Activated CD8-positive, alpha-beta T cell treated with anti-CD3 and anti-CD28 coated beads, Interleukin-2, amount 10 ng/mL, durations not matched to agents 7 days and 5 days (primary cell): Measurements from ENCODE around the gene AXDND1. TPM values are rescaled to one million over a fixed set of nuclear protein-coding genes. Genes with fewer than 3 reads are reported as not detected.
"Not testable (repeated sequence)": the region's sequence is repeated elsewhere in the genome, so short reads cannot be mapped to it uniquely, and the experiment has no call there.

ENCODE experiments used
- ATAC-seq: fragments of 150-1000 bp; cut with Tn5 transposase; one replicate; pipeline ENCODE4 v1.10.0; 2021; ENCODE audit warnings: moderate library complexity
- CTCF ChIA-PET: fragments of 350-600 bp; sonication (Branson Sonifier 250); formaldehyde crosslinking; loops from one replicate; lab custom pipeline; 2021; ENCODE audit warnings: antibody characterized with exemption; lab: Charles Lee
- POLR2A ChIA-PET: fragments of 350-600 bp; sonication (Branson Sonifier 250); formaldehyde crosslinking; loops from one replicate; lab custom pipeline; 2021; ENCODE audit warnings: antibody characterized with exemption; lab: Charles Lee
- DNase-seq: peaks from one replicate; pipeline ENCODE4 v3.0.0-alpha.2; 2020
- H3K27ac Mint-ChIP-seq: one replicate; pipeline ENCODE4 v1.8.0; 2021; ENCODE audit warnings: mild to moderate bottlenecking, mixed read lengths
- H3K27me3 Mint-ChIP-seq: one replicate; pipeline ENCODE4 v1.8.0; 2021; ENCODE audit warnings: low read depth, mixed read lengths
- H3K36me3 Mint-ChIP-seq: one replicate; pipeline ENCODE4 v1.8.0; 2021; ENCODE audit warnings: low read depth, mixed read lengths
- H3K4me1 Mint-ChIP-seq: one replicate; pipeline ENCODE4 v1.8.0; 2021; ENCODE audit warnings: low read depth, mixed read lengths
- H3K4me3 Mint-ChIP-seq: one replicate; pipeline ENCODE4 v1.8.0; 2021; ENCODE audit warnings: mild to moderate bottlenecking, mixed read lengths
- H3K9me3 Mint-ChIP-seq: one replicate; pipeline ENCODE4 v1.8.0; 2022; ENCODE audit warnings: mixed read lengths; ENCODE audit not compliant: insufficient read depth
- total RNA-seq, 2 experiments: library from RNA; stranded (reverse); gene quantifications; one replicate each; pipeline ENCODE4 v1.2.3, GENCODE V29; 2021

The AXDND1 gene
- total RNA-seq, 2 experiments from 2014 or later, result 1.4 TPM

DNA sequence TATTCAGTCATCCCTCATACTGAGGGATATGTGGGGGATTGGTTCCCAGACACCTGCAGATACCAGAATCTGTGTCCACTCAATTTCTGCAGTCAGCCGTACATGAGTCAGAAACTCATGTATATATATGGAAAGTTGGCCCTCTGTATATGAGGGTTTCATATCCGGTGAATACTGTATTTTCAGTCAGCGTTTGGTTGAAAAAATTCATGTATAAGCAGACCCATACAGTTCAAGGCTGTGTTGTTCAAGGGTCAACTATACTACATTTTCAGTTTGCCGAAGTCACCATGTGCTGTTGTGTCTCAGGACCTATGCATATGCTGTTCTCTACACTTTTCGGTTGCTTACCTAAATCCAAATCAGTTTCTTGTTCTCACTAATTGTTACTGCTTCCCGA is 10.5 kb downstream of the AXDND1 start:
- POLR2A ChIA-PET, result no interaction called here
- ATAC-seq (no peak), DNase-seq (no peak)
- H3K27ac Mint-ChIP-seq, result no peak overlapping the region
- CTCF ChIA-PET, result no interaction called here
- no peaks in the 10 kb centered on the region for H3K27me3 Mint-ChIP-seq
- H3K36me3 Mint-ChIP-seq, result no peaks in the 10 kb centered on the region
- H3K9me3 Mint-ChIP-seq, result no peaks in the 10 kb centered on the region
- no peaks in the 10 kb centered on the region for H3K4me1 Mint-ChIP-seq
- no peak overlapping the region for H3K4me3 Mint-ChIP-seq

DNA sequence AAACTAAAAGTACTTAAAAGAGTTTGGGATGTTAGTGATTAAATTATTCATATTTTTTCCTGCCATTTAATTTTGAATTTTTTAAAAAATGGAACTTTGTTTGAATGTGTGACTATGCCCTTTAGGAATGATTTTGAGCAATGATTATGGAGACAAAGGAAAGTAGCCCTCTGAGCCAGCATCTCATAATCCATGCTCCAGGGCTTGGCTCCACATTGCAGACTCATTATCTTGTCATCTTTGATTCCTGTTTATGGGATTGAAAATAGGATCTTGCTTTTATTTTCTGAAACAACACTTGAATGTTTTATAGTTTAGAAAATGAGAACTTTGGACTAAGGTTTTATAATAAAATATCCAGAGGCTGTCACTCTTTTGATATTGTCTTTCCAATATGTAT is 14.5 kb downstream of the AXDND1 start:
- Mint-ChIP-seq H3K36me3 (no peaks in the 10 kb centered on the region), H3K9me3 (no peaks in the 10 kb centered on the region), H3K27ac (no peak overlapping the region), H3K27me3 (no peaks in the 10 kb centered on the region), H3K4me3 (no peak overlapping the region), H3K4me1 (no peaks in the 10 kb centered on the region)
- ChIA-PET POLR2A (no interaction called here), CTCF (no interaction called here)
- DNase-seq (no peak), ATAC-seq (no peak)

DNA sequence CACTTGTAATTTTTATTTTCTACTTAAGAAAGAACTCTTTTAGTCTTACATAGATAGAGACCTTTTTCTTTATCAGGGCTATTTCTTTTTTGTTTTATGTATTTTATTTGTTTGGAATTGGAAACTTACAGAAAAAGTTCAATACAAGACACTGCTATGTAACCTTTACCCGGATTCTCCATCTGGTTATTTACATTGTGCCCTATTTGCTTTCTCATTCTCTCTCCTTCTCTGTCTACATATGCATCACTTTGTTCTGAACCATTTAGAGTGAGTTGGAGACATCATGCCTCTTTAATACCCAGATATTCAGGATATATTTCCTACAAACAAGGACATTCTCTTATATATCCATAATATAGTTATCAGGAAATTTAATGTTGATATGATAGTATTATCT is 18.3 kb downstream of the AXDND1 start:
- Mint-ChIP-seq H3K4me1 (no peaks in the 10 kb centered on the region), H3K27ac (no peak overlapping the region), H3K27me3 (no peaks in the 10 kb centered on the region), H3K9me3 (no peaks in the 10 kb centered on the region), H3K36me3 (no peaks in the 10 kb centered on the region), H3K4me3 (no peak overlapping the region)
- DNase-seq (no peak), ATAC-seq (no peak)
- ChIA-PET POLR2A (interaction anchor here (0.6 kb wide), 1 partner anchor 26 kb away, joined by 3 read pairs; no protein-coding TSS in a partner anchor), CTCF (interaction anchor here (0.7 kb wide), 1 partner anchor 119 kb away, joined by 3 read pairs; no protein-coding TSS in a partner anchor)

DNA sequence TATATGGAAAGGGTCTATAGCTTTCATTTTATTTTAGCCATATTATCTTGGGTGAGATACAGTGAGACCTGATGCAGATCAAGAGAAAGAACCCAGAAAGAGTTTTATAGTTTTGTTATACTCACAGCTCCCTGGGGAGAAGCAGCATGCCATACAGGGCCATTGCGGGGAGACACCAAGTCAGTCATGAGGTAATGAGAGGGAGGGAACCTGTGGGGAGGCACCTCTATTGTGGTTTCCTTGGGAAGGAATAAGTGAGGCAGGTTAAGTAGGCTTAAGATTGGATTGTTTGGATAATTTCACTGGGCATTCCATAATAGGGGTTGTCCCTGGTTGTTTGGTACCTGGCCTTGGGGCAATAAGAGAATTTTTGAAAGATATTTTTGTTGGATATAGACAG is 19.7 kb downstream of the AXDND1 start:
- no peaks in the 10 kb centered on the region for H3K9me3 Mint-ChIP-seq
- H3K4me3 Mint-ChIP-seq, result no peak overlapping the region
- no peaks in the 10 kb centered on the region for H3K4me1 Mint-ChIP-seq
- ChIA-PET POLR2A (no interaction called here), CTCF (no interaction called here)
- no peak overlapping the region for H3K27ac Mint-ChIP-seq
- DNase-seq, result no peak
- no peaks in the 10 kb centered on the region for H3K27me3 Mint-ChIP-seq
- H3K36me3 Mint-ChIP-seq, result no peaks in the 10 kb centered on the region
- no peak for ATAC-seq

DNA sequence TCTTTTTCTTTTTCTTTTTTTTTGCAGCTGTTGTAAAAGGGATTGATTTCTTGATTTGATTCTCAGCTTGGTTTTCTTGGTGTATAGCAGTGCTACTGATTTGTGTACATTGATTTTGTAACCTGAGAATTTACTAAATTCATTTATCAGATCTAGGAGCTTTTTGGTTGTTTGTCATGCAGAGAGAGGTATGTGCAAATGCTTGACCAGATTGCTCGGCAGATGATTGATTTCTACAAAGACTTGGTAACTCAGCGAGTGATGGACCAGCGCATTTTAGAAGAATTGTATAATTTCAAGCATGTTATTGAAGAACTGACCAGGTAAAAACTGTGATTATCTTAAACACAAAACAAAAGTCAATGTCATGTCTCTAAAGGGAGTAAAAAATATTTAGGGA is 27.9 kb downstream of the AXDND1 start:
- Mint-ChIP-seq H3K9me3 (peaks cover 9% of the 10 kb centered on the region), H3K27ac (no peak overlapping the region), H3K4me3 (no peak overlapping the region), H3K36me3 (peaks cover 6% of the 10 kb centered on the region), H3K27me3 (peaks cover 3% of the 10 kb centered on the region), H3K4me1 (no peaks in the 10 kb centered on the region)
- ATAC-seq, result no peak
- ChIA-PET POLR2A (no interaction called here), CTCF (no interaction called here)
- no peak for DNase-seq

DNA sequence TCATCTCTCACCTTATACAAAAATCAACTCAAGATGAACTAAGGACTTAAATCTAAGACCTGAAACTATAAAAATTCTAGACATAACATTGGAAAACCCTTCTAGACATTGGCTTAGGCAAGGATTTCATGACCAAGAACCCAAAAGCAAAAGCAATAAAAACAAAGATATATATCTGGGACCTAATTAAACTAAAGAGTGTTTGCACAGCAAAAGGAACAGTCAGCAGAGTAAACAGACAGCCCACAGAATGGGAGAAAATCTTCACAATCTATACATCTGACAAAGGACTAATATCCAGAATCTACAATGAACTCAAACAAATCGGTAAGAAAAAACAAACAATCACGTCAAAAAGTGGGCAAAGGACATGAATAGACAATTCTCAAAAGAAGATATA is 33.6 kb downstream of the AXDND1 start:
- H3K9me3 Mint-ChIP-seq, ATAC-seq, POLR2A ChIA-PET, H3K4me1 Mint-ChIP-seq, H3K4me3 Mint-ChIP-seq, DNase-seq, H3K27ac Mint-ChIP-seq, H3K36me3 Mint-ChIP-seq, H3K27me3 Mint-ChIP-seq, CTCF ChIA-PET: not testable (repeated sequence)

DNA sequence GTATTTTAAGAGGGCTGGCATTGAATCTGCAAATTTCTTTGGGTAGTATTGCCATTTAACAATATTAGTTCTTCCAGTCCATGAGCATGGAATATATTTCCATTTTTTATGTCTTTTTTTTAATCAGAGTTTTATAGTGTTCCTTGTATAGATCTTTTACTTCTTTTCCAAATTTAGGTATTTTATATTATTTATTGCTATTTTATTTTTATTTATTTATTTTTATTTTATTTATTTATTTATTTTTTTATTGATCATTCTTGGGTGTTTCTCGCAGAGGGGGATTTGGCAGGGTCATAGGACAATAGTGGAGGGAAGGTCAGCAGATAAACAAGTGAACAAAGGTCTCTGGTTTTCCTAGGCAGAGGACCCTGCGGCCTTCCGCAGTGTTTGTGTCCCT is 52.0 kb downstream of the AXDND1 start:
- H3K27ac Mint-ChIP-seq, POLR2A ChIA-PET, ATAC-seq, H3K4me1 Mint-ChIP-seq, H3K9me3 Mint-ChIP-seq, H3K27me3 Mint-ChIP-seq, CTCF ChIA-PET, H3K4me3 Mint-ChIP-seq, H3K36me3 Mint-ChIP-seq, DNase-seq: not testable (repeated sequence)

DNA sequence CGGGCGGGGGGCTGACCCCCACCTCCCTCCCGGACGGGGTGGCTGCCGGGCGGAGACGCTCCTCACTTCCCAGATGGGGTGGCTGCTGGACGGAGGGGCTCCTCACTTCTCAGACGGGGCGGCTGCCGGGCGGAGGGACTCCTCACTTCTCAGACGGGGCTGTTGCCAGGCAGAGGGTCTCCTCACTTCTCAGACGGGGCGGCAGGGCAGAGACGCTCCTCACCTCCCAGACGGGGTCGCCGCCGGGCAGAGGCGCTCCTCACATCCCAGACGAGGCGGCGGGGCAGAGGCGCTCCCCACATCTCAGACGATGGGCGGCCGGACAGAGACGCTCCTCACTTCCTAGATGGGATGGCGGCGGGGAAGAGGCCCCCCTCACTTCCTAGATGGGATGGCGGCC is 52.9 kb downstream of the AXDND1 start:
- H3K4me1 Mint-ChIP-seq, ATAC-seq, H3K9me3 Mint-ChIP-seq, H3K36me3 Mint-ChIP-seq, CTCF ChIA-PET, H3K4me3 Mint-ChIP-seq, H3K27ac Mint-ChIP-seq, POLR2A ChIA-PET, H3K27me3 Mint-ChIP-seq, DNase-seq: not testable (repeated sequence)

DNA sequence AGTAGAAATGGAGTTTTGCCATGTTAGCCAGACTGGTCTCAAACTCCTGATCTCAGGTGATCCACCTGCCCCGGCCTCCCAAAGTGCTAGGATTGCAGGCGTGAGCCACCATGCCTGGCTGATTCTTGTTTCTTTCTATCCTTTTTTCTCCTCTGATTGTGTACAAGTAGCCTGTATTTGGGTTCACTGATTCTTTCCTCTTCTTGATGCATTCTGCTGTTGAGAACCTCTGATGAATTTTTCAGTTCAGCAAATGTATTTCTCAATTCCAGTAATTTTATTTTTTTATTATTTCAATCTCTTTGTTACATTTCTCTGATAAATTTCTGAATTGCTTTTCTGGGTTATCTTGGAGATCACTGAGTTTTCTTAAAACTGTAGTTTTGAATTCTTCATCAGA is 58.8 kb downstream of the AXDND1 start:
- ATAC-seq (no peak), DNase-seq (no peak)
- POLR2A ChIA-PET, result no interaction called here
- no peak overlapping the region for H3K4me3 Mint-ChIP-seq
- H3K27ac Mint-ChIP-seq, result no peak overlapping the region
- no peaks in the 10 kb centered on the region for H3K36me3 Mint-ChIP-seq
- CTCF ChIA-PET, result no interaction called here
- peaks cover 6% of the 10 kb centered on the region for H3K9me3 Mint-ChIP-seq
- H3K4me1 Mint-ChIP-seq, result no peaks in the 10 kb centered on the region
- no peaks in the 10 kb centered on the region for H3K27me3 Mint-ChIP-seq

DNA sequence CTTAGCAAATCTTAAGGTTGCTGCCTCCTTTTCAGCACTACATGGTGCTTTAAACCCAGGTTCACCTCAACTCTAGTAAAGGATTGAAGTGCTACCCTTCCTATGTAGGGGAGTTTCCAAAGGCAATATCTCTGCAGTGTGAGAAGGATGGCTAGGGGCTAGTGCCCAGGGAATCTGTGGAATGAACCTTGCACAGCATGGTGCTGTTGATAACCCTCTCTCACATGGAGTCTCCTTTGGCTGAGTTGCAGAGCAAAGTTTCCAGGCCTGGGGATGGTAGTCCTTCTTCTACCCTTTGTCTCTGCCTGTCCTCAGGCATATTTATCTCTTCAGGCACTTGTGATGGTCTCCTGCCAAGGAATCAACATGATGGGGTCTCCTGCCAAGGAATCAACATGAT is 59.4 kb downstream of the AXDND1 start:
- ATAC-seq, result no peak
- no peak for DNase-seq
- CTCF ChIA-PET, result no interaction called here
- no peaks in the 10 kb centered on the region for H3K36me3 Mint-ChIP-seq
- peaks cover 6% of the 10 kb centered on the region for H3K9me3 Mint-ChIP-seq
- no peak overlapping the region for H3K27ac Mint-ChIP-seq
- H3K4me3 Mint-ChIP-seq, result no peak overlapping the region
- H3K27me3 Mint-ChIP-seq, result no peaks in the 10 kb centered on the region
- no peaks in the 10 kb centered on the region for H3K4me1 Mint-ChIP-seq
- POLR2A ChIA-PET, result no interaction called here

DNA sequence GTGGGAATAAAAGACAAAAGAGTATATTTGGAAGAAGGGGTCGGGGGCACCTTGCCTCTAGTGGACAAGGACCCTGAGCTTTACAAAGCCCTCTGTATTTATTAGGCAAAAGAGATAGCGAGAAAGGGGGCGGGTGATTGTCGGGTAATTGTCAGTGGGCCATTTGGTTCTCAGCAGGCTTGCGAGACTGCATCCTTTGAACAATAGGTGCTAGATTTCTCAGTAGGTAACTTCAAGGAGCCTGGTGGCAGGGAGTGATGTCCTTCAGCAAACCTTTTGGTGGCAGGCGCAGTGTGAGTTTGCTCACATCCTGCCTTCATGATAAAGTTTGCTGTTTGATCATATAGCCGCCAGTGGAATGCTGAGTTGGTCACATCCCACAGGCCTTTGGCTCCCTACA is 71.4 kb downstream of the AXDND1 start:
- no peak for ATAC-seq
- Mint-ChIP-seq H3K4me1 (no peaks in the 10 kb centered on the region), H3K36me3 (no peaks in the 10 kb centered on the region)

DNA sequence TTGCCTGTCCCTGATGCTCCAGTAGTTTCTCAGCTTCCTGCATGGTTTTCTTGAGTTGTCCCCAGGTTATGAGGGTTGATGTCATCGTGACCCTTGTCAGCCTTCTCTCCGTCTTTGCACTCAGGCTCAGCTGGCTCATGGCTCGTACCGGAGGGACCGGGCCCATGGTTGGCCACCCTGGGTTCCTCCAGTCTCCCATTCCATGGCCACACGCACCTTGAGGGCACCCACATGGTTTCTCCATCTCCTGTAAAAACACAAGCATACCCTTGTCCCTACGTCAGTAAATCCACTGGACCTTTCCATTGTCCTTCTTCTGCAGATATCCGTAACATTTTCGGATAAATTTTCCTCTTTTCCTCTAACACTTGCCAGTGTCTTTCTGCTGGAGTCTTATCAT is 73.9 kb downstream of the AXDND1 start:
- CTCF ChIA-PET, result interaction anchor here (1.2 kb wide), 1 partner anchor 8 kb away, joined by 3 read pairs; no protein-coding TSS in a partner anchor
- POLR2A ChIA-PET, H3K4me3 Mint-ChIP-seq, H3K4me1 Mint-ChIP-seq, H3K9me3 Mint-ChIP-seq, H3K36me3 Mint-ChIP-seq, H3K27me3 Mint-ChIP-seq, DNase-seq, H3K27ac Mint-ChIP-seq, ATAC-seq: not testable (repeated sequence)

More for the DNA sequence above, 71.4 kb downstream of the AXDND1 start:
- H3K27ac Mint-ChIP-seq, result no peak overlapping the region
- CTCF ChIA-PET, result no interaction called here
- no peaks in the 10 kb centered on the region for H3K27me3 Mint-ChIP-seq
- no peak for DNase-seq
- H3K9me3 Mint-ChIP-seq, result no peaks in the 10 kb centered on the region
- POLR2A ChIA-PET, result no interaction called here
- no peak overlapping the region for H3K4me3 Mint-ChIP-seq

DNA sequence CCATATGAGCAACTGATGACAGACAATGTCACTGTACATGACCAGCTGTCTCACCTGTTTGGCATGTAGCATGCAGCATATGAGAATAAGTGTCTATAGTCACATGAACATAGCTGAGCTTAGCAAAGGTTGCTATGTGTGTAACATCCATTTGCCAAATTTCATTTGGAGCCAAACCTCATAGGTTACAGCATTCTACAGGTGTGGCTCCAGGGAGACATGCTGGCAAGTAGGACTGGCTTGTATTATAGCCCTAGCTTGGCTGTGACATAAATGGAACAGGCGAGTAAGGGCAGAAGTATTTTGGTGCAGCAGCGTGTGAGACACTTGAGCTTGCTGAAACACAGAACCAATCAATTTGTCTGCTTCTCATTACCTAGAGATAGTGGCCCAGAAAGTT is 74.5 kb downstream of the AXDND1 start:
- H3K4me3 Mint-ChIP-seq, H3K27ac Mint-ChIP-seq, ATAC-seq, CTCF ChIA-PET, DNase-seq, H3K4me1 Mint-ChIP-seq, H3K27me3 Mint-ChIP-seq, H3K9me3 Mint-ChIP-seq, H3K36me3 Mint-ChIP-seq, POLR2A ChIA-PET: not testable (repeated sequence)
